HepG2 (cell line): ENCODE data around the gene TMF1. TPM values are rescaled to one million over a fixed set of nuclear protein-coding genes. Genes with fewer than 3 reads are reported as not detected.
A peak's percentile ranks its signal among the peaks of the same experiment; 100 is the strongest.

Source experiments
- BCL3 ChIP-seq: sonication (generic); formaldehyde crosslinking; IDR thresholded peaks from 2 replicates; pipeline ENCODE4 v1.5.1; 2020; ENCODE audit warnings: mild to moderate bottlenecking, missing genetic modification reagents, moderate library complexity
- HES4 ChIP-seq: sonication (generic); formaldehyde crosslinking; IDR thresholded peaks from 2 replicates; pipeline ENCODE4 v1.9.0; 2021; ENCODE audit warnings: mild to moderate bottlenecking, missing genetic modification reagents, borderline replicate concordance
- HINFP ChIP-seq: sonication (generic); formaldehyde crosslinking; IDR thresholded peaks from 2 replicates; pipeline ENCODE4 v1.4.0; 2020; ENCODE audit warnings: low read depth, mild to moderate bottlenecking, missing genetic modification reagents
- NBN ChIP-seq: fragments of 450-650 bp; conservative IDR thresholded peaks from 2 replicates; pipeline ENCODE4 v1.6.1; 2017
- PITX1 ChIP-seq: sonication (generic); formaldehyde crosslinking; IDR thresholded peaks from 2 replicates; pipeline ENCODE4 v1.5.1; 2020; ENCODE audit warnings: mild to moderate bottlenecking, missing genetic modification reagents
- RNF219 ChIP-seq: sonication (generic); formaldehyde crosslinking; IDR thresholded peaks from 2 replicates; pipeline ENCODE4 v1.5.0; 2020; ENCODE audit warnings: mild to moderate bottlenecking, missing genetic modification reagents
- SAFB2 ChIP-seq: sonication (generic); formaldehyde crosslinking; IDR thresholded peaks from 2 replicates; pipeline ENCODE4 v1.5.1; 2020; ENCODE audit warnings: missing genetic modification reagents, low read depth, mild to moderate bottlenecking, borderline replicate concordance
- SALL2 ChIP-seq: sonication (generic); formaldehyde crosslinking; IDR thresholded peaks from 2 replicates; pipeline ENCODE4 v1.8.1; 2023; ENCODE audit warnings: mild to moderate bottlenecking, missing genetic modification reagents, inconsistent platforms
- THAP11 ChIP-seq: IDR thresholded peaks from 2 replicates; pipeline ENCODE4 v1.6.1; 2016; ENCODE audit warnings: missing biosample characterization, missing genetic modification reagents
- TOPORS ChIP-seq: sonication (generic); formaldehyde crosslinking; IDR thresholded peaks from 2 replicates; pipeline ENCODE4 v1.8.0; 2023; ENCODE audit warnings: mild to moderate bottlenecking, missing genetic modification reagents
- ZMAT3 ChIP-seq: sonication (generic); formaldehyde crosslinking; conservative IDR thresholded peaks from 2 replicates; pipeline ENCODE4 v1.7.0; 2021; ENCODE audit warnings: missing genetic modification reagents
- ZMYM2 ChIP-seq: sonication (generic); formaldehyde crosslinking; IDR thresholded peaks from 2 replicates; pipeline ENCODE4 v1.8.0; 2022; ENCODE audit warnings: mild to moderate bottlenecking, missing genetic modification reagents
- ZNF318 ChIP-seq: sonication (generic); formaldehyde crosslinking; IDR thresholded peaks from 2 replicates; pipeline ENCODE4 v1.4.0; 2020; ENCODE audit warnings: mild to moderate bottlenecking, missing genetic modification reagents
- ZNF33A ChIP-seq: sonication (generic); formaldehyde crosslinking; IDR thresholded peaks from 2 replicates; pipeline ENCODE4 v1.5.1; 2020; ENCODE audit warnings: missing genetic modification reagents, mild to moderate bottlenecking, moderate library complexity, borderline replicate concordance
- ZNF879 ChIP-seq: sonication (generic); formaldehyde crosslinking; IDR thresholded peaks from 2 replicates; pipeline ENCODE4 v1.8.1; 2023; ENCODE audit warnings: missing genetic modification reagents
- polyA plus RNA-seq, 8 experiments: library from polyadenylated mRNA; depleted of rRNA in 3 of 8; stranded (reverse) in 7 of 8; unstranded in 1 of 8; fragments of >200 nt; fragmentation: Illumina TruSeq in 4 of 8; extraction: Trizol in 4 of 8; gene quantifications; 2 replicates each; pipeline versions ENCODE4 v1.2.1 to v1.2.3, GENCODE V29; 2011 to 2016; ENCODE audit warnings: low read depth in 4 of 8, missing spikeins in 1 of 8, mixed read lengths in 1 of 8; ENCODE audit not compliant: insufficient read depth in 1 of 8
- total RNA-seq, 5 experiments: library from RNA; depleted of rRNA; stranded (reverse); fragments of >200 nt; fragmentation: Illumina TruSeq; extraction: Trizol; gene quantifications; 2 replicates each; pipeline ENCODE4 v1.2.3, GENCODE V29; 2016; ENCODE audit warnings: low read depth in 1 of 5

TMF1 gene
- total and polyA plus RNA-seq, 2 of the 13 experiments (the other 11 are each of a cell fraction or from before 2014, with no cell fraction given), result 12.1 to 38.4 TPM

GRCh38 chr3:69013253-69014021 is 38.7 kb downstream of the TMF1 start, which contains the start of gene EOGT (continued):
- TF ChIP-seq ZNF318 (CRISPR knock-in tag) (no peak), SAFB2 (CRISPR knock-in tag) (0 out of 2 replicates have a peak, but pooled peaks have one; percentile 30), PITX1 (CRISPR knock-in tag) (no peak; the same call in 1 of the 2 replicates), ZMAT3 (CRISPR knock-in tag) (peak; percentile 67; the same call in 1 of the 2 replicates), ZNF879 (CRISPR knock-in tag) (peak; percentile 17; the same call in 1 of the 2 replicates), TOPORS (CRISPR knock-in tag) (peak; percentile 35; the same call in 1 of the 2 replicates), HINFP (CRISPR knock-in tag) (peak; percentile 27; the same call in 1 of the 2 replicates), THAP11 (CRISPR knock-in tag) (peak; percentile 69; the same call in 1 of the 2 replicates), ZNF33A (CRISPR knock-in tag) (no peak), NBN (no peak), RNF219 (CRISPR knock-in tag) (no peak; the same call in 1 of the 2 replicates), BCL3 (CRISPR knock-in tag) (peak; percentile 50; the same call in 1 of the 2 replicates), SALL2 (CRISPR knock-in tag) (peak; percentile 97), ZMYM2 (CRISPR knock-in tag) (no peak), HES4 (peak; percentile 72; the same call in 1 of the 2 replicates)
